Measurements from ENCODE around the gene AUTS2. TPM values are rescaled to one million over a fixed set of nuclear protein-coding genes. Genes with fewer than 3 reads are reported as not detected.
"Not testable (repeated sequence)": the region's sequence is repeated elsewhere in the genome, so short reads cannot be mapped to it uniquely, and the experiment has no call there.

The AUTS2 gene
- total and polyA plus RNA-seq, 7 experiments from 2014 or later, result 0.40 to 31.7 (median 4.2) TPM

GRCh38 chr7:70647801-70648498, 1049.7 kb downstream of the AUTS2 start:
- intact Hi-C loops (cut with micrococcal nuclease), result loop anchor here in 1 of 2 donors (1.0 to 2.0 kb wide), 2 partner anchors 12 to 49 kb away; no protein-coding TSS in a partner anchor
- peaks cover 0 to 21% of the 10 kb centered on the region in 2 donors for H3K4me1 ChIP-seq (ENCODE audit: control insufficient read depth in 2 of 2, insufficient read depth in 2 of 2, low read length in 2 of 2)
- Mint-ChIP-seq H3K9me3 (peaks cover 0 to 12% (median 3%) of the 10 kb centered on the region in 11 donors), H3K4me3 (peak overlapping the region in 9 of 10 donors; percentile 35 to 63 (median 51)), H3K27ac (peak overlapping the region; percentile 25 to 91 (median 75)), H3K36me3 (peaks cover 0 to 6% (median 0%) of the 10 kb centered on the region in 5 donors), H3K27me3 (peaks cover 0 to 20% (median 0%) of the 10 kb centered on the region in 5 donors), H3K4me1 (peaks cover 0 to 25% (median 15%) of the 10 kb centered on the region in 7 donors)
- no peak overlapping the region for H3K27ac ChIP-seq (ENCODE audit: low read depth, low read length)
- ATAC-seq, result peak; percentile 96
- no peak overlapping the region for H3K4me3 ChIP-seq (ENCODE audit: low read length)
- CTCF ChIA-PET, result interaction anchor here (0.6 kb wide), 1 partner anchor 455 kb away, joined by 3 read pairs; no protein-coding TSS in a partner anchor
- POLR2A ChIA-PET, result no interaction called here
- peak in 8 of 9 donors; percentile 51 to 78 (median 67) for DNase-seq
- H3K36me3 ChIP-seq (ENCODE audit: control insufficient read depth in 2 of 3, insufficient read depth in 3 of 3, low read length in 3 of 3), result no peaks in the 10 kb centered on the region
- no peaks in the 10 kb centered on the region for H3K27me3 ChIP-seq (ENCODE audit: control insufficient read depth in 2 of 2, insufficient read depth in 2 of 2, low read length in 2 of 2)
- H3K9me3 ChIP-seq (ENCODE audit: control insufficient read depth in 2 of 3, low read length in 3 of 3), result no peaks in the 10 kb centered on the region

GRCh38 chr7:70648499-70648861, 1050.2 kb downstream of the AUTS2 start:
- intact Hi-C loops (cut with micrococcal nuclease), result loop anchor here in 1 of 2 donors (1.0 to 2.0 kb wide), 2 partner anchors 12 to 48 kb away; no protein-coding TSS in a partner anchor
- peak; percentile 32 for ATAC-seq
- H3K36me3 Mint-ChIP-seq; DNase-seq; H3K36me3 ChIP-seq (ENCODE audit: control insufficient read depth in 2 of 3, insufficient read depth in 3 of 3, low read length in 3 of 3); POLR2A ChIA-PET; H3K4me3 ChIP-seq (ENCODE audit: low read length); H3K9me3 ChIP-seq (ENCODE audit: control insufficient read depth in 2 of 3, low read length in 3 of 3); H3K27ac ChIP-seq (ENCODE audit: low read depth, low read length); H3K27me3 ChIP-seq (ENCODE audit: control insufficient read depth in 2 of 2, insufficient read depth in 2 of 2, low read length in 2 of 2): not testable (repeated sequence)
- peaks cover 0 to 21% of the 10 kb centered on the region in 2 donors for H3K4me1 ChIP-seq (ENCODE audit: control insufficient read depth in 2 of 2, insufficient read depth in 2 of 2, low read length in 2 of 2)
- Mint-ChIP-seq H3K4me1 (peaks cover 0 to 25% (median 15%) of the 10 kb centered on the region in 7 donors), H3K27me3 (peaks cover 0 to 25% (median 0%) of the 10 kb centered on the region in 5 donors), H3K4me3 (peak overlapping the region in 8 of 10 donors; percentile 39 to 63 (median 52)), H3K9me3 (peaks cover 0 to 12% (median 3%) of the 10 kb centered on the region in 11 donors), H3K27ac (peak overlapping the region; percentile 25 to 91 (median 75))
- CTCF ChIA-PET, result interaction anchor here (0.6 kb wide), 1 partner anchor 455 kb away, joined by 3 read pairs; no protein-coding TSS in a partner anchor

GRCh38 chr7:70649323-70649722, 1051.0 kb downstream of the AUTS2 start:
- ChIA-PET POLR2A (no interaction called here), CTCF (no interaction called here)
- H3K36me3 ChIP-seq (ENCODE audit: control insufficient read depth in 2 of 3, insufficient read depth in 3 of 3, low read length in 3 of 3), result no peaks in the 10 kb centered on the region
- H3K4me1 ChIP-seq (ENCODE audit: control insufficient read depth in 2 of 2, insufficient read depth in 2 of 2, low read length in 2 of 2), result peaks cover 0 to 21% of the 10 kb centered on the region in 2 donors
- peaks cover 0 to 12% (median 3%) of the 10 kb centered on the region in 11 donors for H3K9me3 Mint-ChIP-seq
- peaks cover 0 to 31% (median 0%) of the 10 kb centered on the region in 5 donors for H3K27me3 Mint-ChIP-seq
- no peak overlapping the region for H3K4me3 Mint-ChIP-seq
- ATAC-seq (no peak), DNase-seq (no peak)
- intact Hi-C loops (cut with micrococcal nuclease), result loop anchor here in 1 of 2 donors (2.0 kb wide), 1 partner anchor 47 kb away; no protein-coding TSS in a partner anchor
- H3K4me3 ChIP-seq (ENCODE audit: low read length), result no peak overlapping the region
- no peaks in the 10 kb centered on the region for H3K27me3 ChIP-seq (ENCODE audit: control insufficient read depth in 2 of 2, insufficient read depth in 2 of 2, low read length in 2 of 2)
- peaks cover 0 to 6% (median 0%) of the 10 kb centered on the region in 5 donors for H3K36me3 Mint-ChIP-seq
- peaks cover 0 to 25% (median 15%) of the 10 kb centered on the region in 7 donors for H3K4me1 Mint-ChIP-seq
- no peaks in the 10 kb centered on the region for H3K9me3 ChIP-seq (ENCODE audit: control insufficient read depth in 2 of 3, low read length in 3 of 3)
- H3K27ac Mint-ChIP-seq, result peak overlapping the region in 1 of 9 donors; percentile 91
- no peak overlapping the region for H3K27ac ChIP-seq (ENCODE audit: low read depth, low read length)

- H3K9me3 Mint-ChIP-seq, result peaks cover 0 to 12% (median 3%) of the 10 kb centered on the region in 11 donors
- ChIA-PET POLR2A (no interaction called here), CTCF (no interaction called here)
- Histone ChIP-seq H3K27ac (ENCODE audit: low read depth, low read length) (no peak overlapping the region), H3K4me3 (ENCODE audit: low read length) (no peak overlapping the region), H3K9me3 (ENCODE audit: control insufficient read depth in 2 of 3, low read length in 3 of 3) (no peaks in the 10 kb centered on the region), H3K4me1 (ENCODE audit: control insufficient read depth in 2 of 2, insufficient read depth in 2 of 2, low read length in 2 of 2) (peaks cover 1 to 6% of the 10 kb centered on the region in 2 donors), H3K27me3 (ENCODE audit: control insufficient read depth in 2 of 2, insufficient read depth in 2 of 2, low read length in 2 of 2) (no peaks in the 10 kb centered on the region), H3K36me3 (ENCODE audit: control insufficient read depth in 2 of 3, insufficient read depth in 3 of 3, low read length in 3 of 3) (no peaks in the 10 kb centered on the region)
- H3K27me3 Mint-ChIP-seq, result peaks cover 0 to 24% (median 4%) of the 10 kb centered on the region in 5 donors
- peaks cover 0 to 5% (median 0%) of the 10 kb centered on the region in 5 donors for H3K36me3 Mint-ChIP-seq
- intact Hi-C loops (cut with micrococcal nuclease), result loop anchor here in 1 of 2 donors (5.0 kb wide), 1 partner anchor 38 kb away; no protein-coding TSS in a partner anchor
- DNase-seq, result no peak
- H3K4me1 Mint-ChIP-seq, result peaks cover 0 to 10% (median 5%) of the 10 kb centered on the region in 7 donors
- no peak overlapping the region for H3K4me3 Mint-ChIP-seq
- ATAC-seq, result no peak
- no peak overlapping the region for H3K27ac Mint-ChIP-seq
Observed at GRCh38 chr7:70654146-70654545, 1055.9 kb downstream of the AUTS2 start.

GRCh38 chr7:70654979-70655378, 1056.7 kb downstream of the AUTS2 start:
- H3K9me3 ChIP-seq (ENCODE audit: control insufficient read depth in 2 of 3, low read length in 3 of 3), result no peaks in the 10 kb centered on the region
- peaks cover 5 to 13% of the 10 kb centered on the region in 2 donors for H3K4me1 ChIP-seq (ENCODE audit: control insufficient read depth in 2 of 2, insufficient read depth in 2 of 2, low read length in 2 of 2)
- no peak overlapping the region for H3K27ac Mint-ChIP-seq
- H3K4me3 ChIP-seq (ENCODE audit: low read length), result no peak overlapping the region
- no peaks in the 10 kb centered on the region for H3K27me3 ChIP-seq (ENCODE audit: control insufficient read depth in 2 of 2, insufficient read depth in 2 of 2, low read length in 2 of 2)
- H3K9me3 Mint-ChIP-seq, result peaks cover 0 to 12% (median 3%) of the 10 kb centered on the region in 11 donors
- peaks cover 0 to 6% (median 0%) of the 10 kb centered on the region in 5 donors for H3K36me3 Mint-ChIP-seq
- no peak for ATAC-seq
- CTCF ChIA-PET, result no interaction called here
- no peak overlapping the region for H3K27ac ChIP-seq (ENCODE audit: low read depth, low read length)
- intact Hi-C loops (cut with micrococcal nuclease), result loop anchor here in 1 of 2 donors (5.0 kb wide), 1 partner anchor 37 kb away; no protein-coding TSS in a partner anchor
- peaks cover 0 to 24% (median 4%) of the 10 kb centered on the region in 5 donors for H3K27me3 Mint-ChIP-seq
- POLR2A ChIA-PET, result no interaction called here
- no peak overlapping the region for H3K4me3 Mint-ChIP-seq
- H3K36me3 ChIP-seq (ENCODE audit: control insufficient read depth in 2 of 3, insufficient read depth in 3 of 3, low read length in 3 of 3), result no peaks in the 10 kb centered on the region
- H3K4me1 Mint-ChIP-seq, result peaks cover 4 to 16% (median 12%) of the 10 kb centered on the region in 7 donors
- DNase-seq, result no peak

GRCh38 chr7:70655694-70656093, 1057.4 kb downstream of the AUTS2 start:
- POLR2A ChIA-PET, result no interaction called here
- peaks cover 5 to 19% of the 10 kb centered on the region in 2 donors for H3K4me1 ChIP-seq (ENCODE audit: control insufficient read depth in 2 of 2, insufficient read depth in 2 of 2, low read length in 2 of 2)
- H3K27ac ChIP-seq (ENCODE audit: low read depth, low read length), result no peak overlapping the region
- no peak overlapping the region for H3K4me3 ChIP-seq (ENCODE audit: low read length)
- H3K36me3 ChIP-seq (ENCODE audit: control insufficient read depth in 2 of 3, insufficient read depth in 3 of 3, low read length in 3 of 3), result no peaks in the 10 kb centered on the region
- Mint-ChIP-seq H3K27ac (no peak overlapping the region), H3K36me3 (peaks cover 0 to 4% (median 0%) of the 10 kb centered on the region in 5 donors), H3K9me3 (peaks cover 0 to 8% (median 4%) of the 10 kb centered on the region in 11 donors), H3K4me1 (peaks cover 7 to 23% (median 18%) of the 10 kb centered on the region in 7 donors), H3K4me3 (no peak overlapping the region), H3K27me3 (peaks cover 0 to 22% (median 4%) of the 10 kb centered on the region in 5 donors)
- H3K9me3 ChIP-seq (ENCODE audit: control insufficient read depth in 2 of 3, low read length in 3 of 3), result no peaks in the 10 kb centered on the region
- no peak for ATAC-seq
- intact Hi-C loops (cut with micrococcal nuclease), result no loop called here
- no peak for DNase-seq
- H3K27me3 ChIP-seq (ENCODE audit: control insufficient read depth in 2 of 2, insufficient read depth in 2 of 2, low read length in 2 of 2), result no peaks in the 10 kb centered on the region
- CTCF ChIA-PET, result no interaction called here

Measured in naive thymus-derived CD4-positive, alpha-beta T cell (primary cell).